ENCODE data around the gene DCAF11. TPM values are rescaled to one million over a fixed set of nuclear protein-coding genes. Genes with fewer than 3 reads are reported as not detected.
A peak's percentile ranks its signal among the peaks of the same experiment; 100 is the strongest.

Gene DCAF11
- total and polyA plus RNA-seq, 2 of the 13 experiments (the other 11 are each of a cell fraction or from before 2014, with no cell fraction given) = 150 to 257 TPM

DNA sequence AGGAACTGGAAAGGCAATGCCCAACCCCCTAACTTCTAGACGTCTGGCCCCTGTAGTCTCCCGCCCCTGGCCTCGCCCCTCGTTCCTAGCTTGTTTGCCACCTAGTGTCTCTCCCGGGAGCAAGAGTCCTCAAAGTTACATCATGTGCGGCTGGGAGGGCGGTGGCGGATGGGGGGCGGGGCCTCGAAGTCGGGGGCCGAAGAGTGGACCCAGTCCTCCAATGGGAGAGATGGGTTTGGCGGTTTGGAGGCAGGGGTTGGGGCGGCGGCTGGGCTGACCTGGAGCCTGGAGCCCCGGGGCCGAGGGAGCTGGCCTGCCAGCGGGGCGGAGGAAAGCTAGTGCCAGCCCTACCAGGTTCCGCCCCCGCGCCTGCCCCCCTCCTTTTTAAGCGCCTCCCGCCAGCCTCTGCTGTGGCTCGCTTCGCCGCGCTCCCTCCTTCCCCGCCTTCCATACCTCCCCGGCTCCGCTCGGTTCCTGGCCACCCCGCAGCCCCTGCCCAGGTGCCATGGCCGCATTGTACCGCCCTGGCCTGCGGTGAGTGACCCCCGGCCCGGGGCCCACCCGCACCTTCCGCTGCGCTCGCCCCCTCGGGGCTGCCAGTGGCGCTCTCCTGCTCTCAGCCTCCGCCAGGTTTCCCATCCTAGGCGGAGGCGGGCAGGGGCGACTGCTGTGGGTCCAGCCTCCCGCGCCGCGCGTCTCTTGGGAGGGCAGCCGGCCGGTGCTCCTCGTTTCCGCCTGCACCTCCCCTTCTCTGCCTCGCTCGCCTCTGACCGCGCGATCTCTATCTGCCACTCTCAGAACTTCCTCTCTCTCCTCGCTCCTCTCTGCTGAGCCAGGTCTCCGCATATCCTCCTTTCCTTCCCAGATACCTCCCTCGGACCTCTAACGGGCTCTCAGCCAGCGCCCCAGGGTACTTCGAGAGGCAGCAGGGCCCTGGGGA, 20.4 kb upstream of the DCAF11 start, which contains the start of gene PCK2:
Gene PCK2, plus strand, starts transcription at position 411 of the 940 bp plus-strand sequence. Its CDS starts 95 bp downstream, at position 506.
- Histone ChIP-seq H3K9me3 (ENCODE audit: low read length) (no peaks in the 10 kb centered on the region), H2AFZ (ENCODE audit: low read length) (peak within 1 kb of the TSS; percentile 21), H3K79me2 (ENCODE audit: insufficient read depth, low read length) (peaks cover 28% of the 10 kb centered on the region), H3K36me3 (replicated peaks in 1 of 2; ENCODE audit: control insufficient read depth in 1 of 2, insufficient read depth in 2 of 2, low read length in 2 of 2) (peaks cover 19 to 23% of the 10 kb centered on the region in 2 experiments), H3K4me2 (ENCODE audit: low read depth, low read length) (peak within 1 kb of the TSS; percentile 99), H3K4me1 (ENCODE audit: insufficient read depth, low read length) (peaks cover 62% of the 10 kb centered on the region), H3K9ac (ENCODE audit: insufficient read depth, low read depth, low read length) (peak within 1 kb of the TSS; percentile 99), H4K20me1 (ENCODE audit: insufficient read depth, low read length) (0 out of 2 replicates have a peak, but pooled peaks cover 4% of the 10 kb centered on the region), H3K27me3 (ENCODE audit: control insufficient read depth in 1 of 2, insufficient read depth in 2 of 2, low read length in 2 of 2) (peaks cover 0 to 6% of the 10 kb centered on the region in 2 experiments; a peak in 1 of 5 replicates), H3K4me3 (replicated peaks in 1 of 3; ENCODE audit: insufficient read depth in 1 of 3, low read depth in 2 of 3, low read length in 3 of 3) (peak within 1 kb of the TSS; percentile 86 to 98 (median 97)), H3K27ac (ENCODE audit: extremely low read length, insufficient read depth, low read length) (peak within 1 kb of the TSS; percentile 87)
- in situ Hi-C loops (cut with HindIII; ENCODE audit: extremely low pct_ligation_motif_present, low pct_unique_long_range_greater_than_20kb) (loop anchor here (5.0 kb wide), 2 partner anchors 37 to 82 kb away; no protein-coding TSS in a partner anchor), intact Hi-C loops (cut with micrococcal nuclease; ENCODE audit: unreplicated experiment) (loop anchor here (1.0 to 5.0 kb wide), 4 partner anchors 67 to 482 kb away; partner anchors contain the start of gene IRF9)
- WGBS (ENCODE audit: low lambda C conversion rate) = under 1% methylated on average over 68 of the region's 68 CpGs
- ATAC-seq (peak; percentile 86), FAIRE-seq (peak; percentile 62), DNase-seq (ENCODE audit: low spot score) (peak; percentile 99)
- ChIA-PET POLR2A (interaction anchor here (0.6 to 14.4 kb wide), 90 partner anchors 9 to 1505 kb away, joined by 3 to 627 read pairs (median 6); partner anchors contain the start of genes ACIN1, AJUBA, BCL2L2 and C14orf119), CTCF (ENCODE audit: low intra/inter-chr PET ratio, low total read pairs) (interaction anchor here (1.1 to 3.3 kb wide), 4 partner anchors 15 to 80 kb away, joined by 3 to 15 read pairs (median 8); no protein-coding TSS in a partner anchor)
- TSS peak; percentile 63 for BruUV-seq (replicated peaks)
- TF ChIP-seq ARID4A (CRISPR knock-in tag; IDR thresholded peaks at IDR 0.05; ENCODE audit: borderline replicate concordance) = no peak
- TF ChIP-seq AGO2 (optimal IDR thresholded peaks at IDR 0.05; ENCODE audit: low read depth, low read length) = peak; percentile 100
- no peak for TF ChIP-seq SUZ12 (IDR thresholded peaks at IDR 0.05; ENCODE audit: low read depth, low read length)
- TF ChIP-seq MEF2D (CRISPR knock-in tag; IDR thresholded peaks at IDR 0.05) = peak; percentile 87
- no peak for TF ChIP-seq ZNF501 (CRISPR knock-in tag; IDR thresholded peaks at IDR 0.05)
- TF ChIP-seq TERF1 (CRISPR knock-in tag; IDR thresholded peaks at IDR 0.05) = no peak
- TF ChIP-seq, protein P1, sequence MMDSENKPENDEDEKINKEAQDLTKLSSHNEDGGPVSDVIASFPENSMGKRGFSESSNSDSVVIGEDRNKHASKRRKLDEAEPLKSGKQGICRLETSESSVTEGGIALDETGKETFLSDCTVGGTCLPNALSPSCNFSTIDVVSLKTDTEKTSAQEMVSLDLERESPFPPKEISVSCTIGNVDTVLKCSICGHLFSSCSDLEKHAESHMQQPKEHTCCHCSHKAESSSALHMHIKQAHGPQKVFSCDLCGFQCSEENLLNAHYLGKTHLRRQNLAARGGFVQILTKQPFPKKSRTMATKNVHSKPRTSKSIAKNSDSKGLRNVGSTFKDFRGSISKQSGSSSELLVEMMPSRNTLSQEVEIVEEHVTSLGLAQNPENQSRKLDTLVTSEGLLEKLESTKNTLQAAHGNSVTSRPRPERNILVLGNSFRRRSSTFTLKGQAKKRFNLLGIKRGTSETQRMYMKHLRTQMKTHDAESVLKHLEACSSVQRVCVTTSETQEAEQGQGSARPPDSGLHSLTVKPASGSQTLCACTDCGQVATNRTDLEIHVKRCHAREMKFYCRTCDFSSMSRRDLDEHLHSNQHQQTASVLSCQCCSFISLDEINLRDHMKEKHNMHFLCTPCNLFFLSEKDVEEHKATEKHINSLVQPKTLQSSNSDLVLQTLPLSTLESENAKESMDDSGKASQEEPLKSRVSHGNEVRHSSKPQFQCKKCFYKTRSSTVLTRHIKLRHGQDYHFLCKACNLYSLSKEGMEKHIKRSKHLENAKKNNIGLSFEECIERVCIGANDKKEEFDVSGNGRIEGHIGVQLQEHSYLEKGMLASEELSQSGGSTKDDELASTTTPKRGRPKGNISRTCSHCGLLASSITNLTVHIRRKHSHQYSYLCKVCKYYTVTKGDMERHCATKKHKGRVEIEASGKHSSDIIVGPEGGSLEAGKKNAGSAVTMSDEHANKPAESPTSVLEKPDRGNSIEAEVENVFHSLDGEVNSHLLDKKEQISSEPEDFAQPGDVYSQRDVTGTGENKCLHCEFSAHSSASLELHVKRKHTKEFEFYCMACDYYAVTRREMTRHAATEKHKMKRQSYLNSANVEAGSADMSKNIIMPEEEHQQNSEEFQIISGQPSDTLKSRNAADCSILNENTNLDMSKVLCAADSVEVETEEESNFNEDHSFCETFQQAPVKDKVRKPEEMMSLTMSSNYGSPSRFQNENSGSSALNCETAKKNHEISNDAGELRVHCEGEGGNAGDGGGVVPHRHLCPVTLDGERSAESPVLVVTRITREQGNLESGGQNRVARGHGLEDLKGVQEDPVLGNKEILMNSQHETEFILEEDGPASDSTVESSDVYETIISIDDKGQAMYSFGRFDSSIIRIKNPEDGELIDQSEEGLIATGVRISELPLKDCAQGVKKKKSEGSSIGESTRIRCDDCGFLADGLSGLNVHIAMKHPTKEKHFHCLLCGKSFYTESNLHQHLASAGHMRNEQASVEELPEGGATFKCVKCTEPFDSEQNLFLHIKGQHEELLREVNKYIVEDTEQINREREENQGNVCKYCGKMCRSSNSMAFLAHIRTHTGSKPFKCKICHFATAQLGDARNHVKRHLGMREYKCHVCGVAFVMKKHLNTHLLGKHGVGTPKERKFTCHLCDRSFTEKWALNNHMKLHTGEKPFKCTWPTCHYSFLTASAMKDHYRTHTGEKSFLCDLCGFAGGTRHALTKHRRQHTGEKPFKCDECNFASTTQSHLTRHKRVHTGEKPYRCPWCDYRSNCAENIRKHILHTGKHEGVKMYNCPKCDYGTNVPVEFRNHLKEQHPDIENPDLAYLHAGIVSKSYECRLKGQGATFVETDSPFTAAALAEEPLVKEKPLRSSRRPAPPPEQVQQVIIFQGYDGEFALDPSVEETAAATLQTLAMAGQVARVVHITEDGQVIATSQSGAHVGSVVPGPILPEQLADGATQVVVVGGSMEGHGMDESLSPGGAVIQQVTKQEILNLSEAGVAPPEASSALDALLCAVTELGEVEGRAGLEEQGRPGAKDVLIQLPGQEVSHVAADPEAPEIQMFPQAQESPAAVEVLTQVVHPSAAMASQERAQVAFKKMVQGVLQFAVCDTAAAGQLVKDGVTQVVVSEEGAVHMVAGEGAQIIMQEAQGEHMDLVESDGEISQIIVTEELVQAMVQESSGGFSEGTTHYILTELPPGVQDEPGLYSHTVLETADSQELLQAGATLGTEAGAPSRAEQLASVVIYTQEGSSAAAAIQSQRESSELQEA (CRISPR knock-in tag; IDR thresholded peaks at IDR 0.05; ENCODE audit: not compliant biosample characterization) = peak; percentile 89
